Stimulated activated CD4-positive, alpha-beta T cell treated with anti-CD3 and anti-CD28 coated beads, TNF-alpha, amount 100 ng/mL, for 48 hours (primary cell): ENCODE results near the gene ING2.
"Not testable (repeated sequence)": the region's sequence is repeated elsewhere in the genome, so short reads cannot be mapped to it uniquely, and the experiment has no call there.

Source experiments
- DNase-seq, 3 donors: peaks; one replicate each; pipeline ENCODE4 v3.0.0-alpha.2; 2020; ENCODE audit warnings: low read depth in 3 of 3

Gene ING2

GRCh38 chr4:183546376-183546775 is 41.5 kb downstream of the ING2 start:
- DNase-seq, result no peak

DNA sequence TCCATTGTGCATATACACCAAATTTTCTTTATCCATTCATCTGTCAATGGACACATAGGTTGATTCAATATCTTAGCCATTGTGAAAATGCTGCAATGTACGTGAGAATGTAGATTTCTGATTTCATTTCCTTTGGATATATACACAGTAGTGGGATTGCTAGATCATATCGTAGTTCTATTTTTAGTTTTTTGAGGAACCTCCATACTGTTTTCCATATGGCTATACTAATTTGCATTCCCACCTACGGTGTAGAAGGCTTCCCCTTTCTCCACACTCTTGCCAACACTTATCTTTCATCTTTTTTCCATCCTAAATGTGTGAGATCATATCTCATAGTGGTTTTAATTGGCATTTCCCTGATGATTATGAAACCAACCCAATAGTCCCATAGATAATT is 43.4 kb downstream of the ING2 start:
- no peak for DNase-seq

GRCh38 chr4:183550345-183551093 is 45.7 kb downstream of the ING2 start:
- no peak for DNase-seq

- no peak for DNase-seq
Measured at GRCh38 chr4:183552274-183553146, 47.7 kb downstream of the ING2 start.

DNA sequence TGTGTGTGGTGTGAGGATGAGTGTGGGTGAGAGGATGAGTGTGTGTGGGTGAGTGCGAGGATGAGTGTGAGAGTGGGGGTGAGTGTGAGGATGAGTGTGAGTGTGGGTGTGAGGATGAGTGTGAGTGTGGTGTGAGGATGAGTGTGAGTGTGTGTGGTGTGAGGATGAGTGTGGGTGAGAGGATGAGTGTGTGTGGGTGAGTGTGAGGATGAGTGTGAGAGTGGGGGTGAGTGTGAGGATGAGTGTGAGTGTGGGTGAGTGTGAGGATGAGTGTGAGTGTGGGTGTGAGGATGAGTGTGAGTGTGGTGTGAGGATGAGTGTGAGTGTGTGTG is 48.3 kb downstream of the ING2 start:
- DNase-seq, result not testable (repeated sequence)

DNA sequence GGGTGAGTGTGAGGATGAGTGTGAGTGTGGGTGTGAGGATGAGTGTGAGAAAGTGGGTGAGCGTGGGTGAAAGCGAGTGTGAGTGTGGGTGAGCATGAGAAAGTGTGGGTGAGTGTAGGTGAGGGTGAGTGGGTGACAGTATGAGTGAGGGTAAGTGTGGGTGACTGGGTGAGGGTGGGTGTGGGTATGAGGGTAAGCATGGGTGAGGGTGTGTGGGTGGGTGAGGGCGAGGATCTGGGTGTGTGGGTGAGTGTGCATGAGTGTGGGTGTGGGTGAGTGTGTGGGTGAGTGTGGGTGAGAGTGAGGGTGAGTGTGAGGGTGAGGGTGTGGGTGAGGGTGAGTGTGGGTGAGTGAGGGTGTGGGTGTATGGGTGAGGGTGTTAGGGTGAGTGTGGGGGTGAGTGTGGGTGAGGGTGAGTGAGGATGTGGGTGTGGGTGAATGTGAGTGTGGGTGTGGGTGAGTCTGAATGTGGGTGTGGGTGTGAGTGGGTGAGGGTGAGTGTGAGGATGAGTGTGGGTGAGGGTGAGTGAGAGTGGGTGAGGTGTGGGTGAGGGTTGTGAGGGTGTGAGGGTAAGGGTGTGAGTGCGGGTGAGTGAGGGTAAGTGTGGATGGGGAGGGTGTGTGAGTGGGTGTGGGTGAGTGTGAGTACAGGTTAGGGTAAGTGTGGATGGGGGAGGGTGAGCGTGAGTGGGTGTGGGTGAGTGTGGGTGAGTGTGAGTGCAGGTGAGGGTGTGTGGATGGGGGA is 48.9 kb downstream of the ING2 start:
- DNase-seq, result no peak

DNA sequence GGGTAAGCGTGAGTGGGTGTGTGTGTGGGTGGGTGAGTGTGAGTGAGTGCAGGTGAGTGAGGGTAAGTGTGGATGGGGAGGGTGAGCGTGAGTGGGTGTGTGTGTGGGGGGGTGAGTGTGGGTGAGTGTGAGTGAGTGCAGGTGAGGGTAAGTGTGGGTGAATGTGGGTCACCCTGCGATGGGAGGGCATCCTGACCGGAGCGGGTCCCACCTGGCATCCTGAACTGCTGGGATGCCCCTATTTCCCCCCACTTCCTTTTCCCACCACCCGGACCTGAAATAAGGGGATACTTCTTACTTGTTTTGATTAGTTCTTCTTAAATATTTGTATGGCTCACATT is 49.5 kb downstream of the ING2 start:
- no peak for DNase-seq

DNA sequence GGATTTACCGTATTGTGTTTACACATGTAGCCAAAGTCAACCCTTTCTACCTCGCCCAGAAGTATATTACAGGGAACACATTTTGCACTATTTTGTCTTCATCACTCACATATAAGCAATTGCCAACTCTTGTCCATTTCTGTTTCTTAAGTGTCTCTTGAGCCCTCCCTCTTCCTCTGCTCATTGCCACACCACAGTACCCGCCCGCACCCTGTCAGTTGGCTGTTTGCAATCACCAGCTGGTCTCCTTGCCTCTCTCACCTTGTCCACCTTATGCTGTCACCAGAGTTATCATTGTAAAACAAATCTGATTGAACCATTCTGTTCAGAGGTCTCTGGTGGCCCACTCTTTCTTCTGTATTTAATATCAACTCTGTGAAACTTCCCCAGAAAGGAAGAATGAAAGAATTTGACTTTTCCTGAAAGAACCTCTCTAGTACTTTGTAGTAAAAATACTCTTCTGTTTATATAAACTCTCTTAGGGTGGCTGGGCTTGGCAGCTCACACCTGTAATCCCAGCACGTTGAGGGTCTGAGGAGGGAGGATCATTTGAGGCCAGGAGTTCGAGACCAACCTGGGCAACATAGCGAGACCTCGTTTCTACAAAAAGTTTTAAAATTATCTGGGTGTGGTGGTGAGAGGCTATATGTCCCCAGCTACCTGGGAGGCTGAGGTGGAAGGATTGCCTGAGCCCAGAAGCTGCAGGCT is 50.2 kb downstream of the ING2 start:
- no peak for DNase-seq

DNA sequence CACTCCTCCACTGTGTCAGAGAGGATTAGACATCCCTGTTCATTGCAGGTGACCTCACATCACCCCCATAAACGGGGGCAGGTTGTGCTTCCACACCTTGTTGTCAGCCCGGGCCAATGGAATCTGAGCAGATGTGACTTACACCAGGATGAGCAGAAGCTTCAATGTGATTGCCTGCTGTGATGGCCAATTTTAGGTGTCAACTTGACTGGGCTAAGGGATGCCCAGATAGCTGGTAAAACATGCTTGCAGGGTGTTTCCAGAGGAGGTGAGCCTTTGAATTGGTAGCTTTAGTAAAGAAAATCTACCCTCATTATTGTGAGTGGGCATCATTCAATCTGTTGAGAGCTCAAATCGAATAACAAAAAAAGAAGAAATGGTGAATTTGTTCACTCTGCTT is 52.1 kb downstream of the ING2 start:
- no peak for DNase-seq

DNA sequence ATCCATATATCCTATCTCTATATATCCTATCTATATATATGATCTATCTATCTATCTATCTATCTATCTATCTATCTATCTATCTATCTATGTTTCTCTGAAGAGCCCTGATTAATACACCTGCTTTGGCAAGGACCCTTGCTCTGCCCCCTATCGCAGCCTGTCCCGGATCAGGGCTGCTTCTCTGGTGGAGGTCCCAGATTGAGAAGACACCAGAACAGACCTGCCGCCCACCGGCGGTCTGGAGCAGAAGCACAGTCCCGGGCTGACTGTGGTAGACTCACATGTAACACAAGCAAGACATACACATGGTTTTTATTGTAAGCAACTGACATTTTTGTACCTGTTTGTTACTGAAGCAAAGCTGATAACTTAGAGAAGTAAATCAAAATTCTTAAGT is 52.8 kb downstream of the ING2 start:
- DNase-seq, result no peak

DNA sequence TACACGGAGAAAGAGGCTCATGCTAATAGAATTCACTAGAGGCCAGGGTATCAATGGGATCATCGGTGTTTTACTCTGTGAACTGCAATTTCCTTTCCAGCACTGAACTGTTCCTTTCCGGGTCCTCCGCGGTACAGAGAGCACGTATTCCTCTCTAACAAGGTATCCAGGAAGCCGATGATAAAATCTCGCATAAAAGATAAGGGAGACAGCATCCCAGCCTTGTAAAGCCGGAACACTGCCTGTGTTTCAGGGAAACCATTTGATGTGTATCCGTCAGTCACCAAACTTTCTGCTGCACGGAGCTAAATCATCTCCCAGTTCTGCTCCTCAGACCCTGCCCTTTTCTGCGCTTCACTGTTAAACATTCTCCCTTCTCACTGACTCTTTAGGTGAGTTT is 54.0 kb downstream of the ING2 start:
- no peak for DNase-seq

GRCh38 chr4:183561905-183562304 is 57.0 kb downstream of the ING2 start:
- DNase-seq, result no peak
